DND-41 (cell line): ENCODE results near the gene PDE3B.
"Not testable (repeated sequence)": the region's sequence is repeated elsewhere in the genome, so short reads cannot be mapped to it uniquely, and the experiment has no call there.

ENCODE experiments used
- ATAC-seq: fragments of 200-7000 bp; cut with Tn5 transposase; 3 replicates; pipeline ENCODE4 v1.9.1; 2021; ENCODE audit warnings: low read depth; ENCODE audit not compliant: insufficient read depth
- DNase-seq: peaks from one replicate; pipeline ENCODE4 v3.0.0-alpha.2; 2020
- H2AFZ ChIP-seq: 2 replicates; pipeline ENCODE4 v1.6.0; 2012; ENCODE audit warnings: low read depth, low read length
- H3K27ac ChIP-seq: 2 replicates; pipeline ENCODE4 v1.5.1; 2012; ENCODE audit warnings: low read length, inconsistent platforms
- H3K27me3 ChIP-seq: fragments of 200-600 bp; sonication (generic); 2 replicates; pipeline ENCODE4 v1.6.0; 2012; ENCODE audit warnings: low read length, mild to moderate bottlenecking, inconsistent platforms; ENCODE audit not compliant: insufficient read depth, poor library complexity
- H3K36me3 ChIP-seq: 2 replicates; pipeline ENCODE4 v1.5.1; 2012; ENCODE audit warnings: low read length, inconsistent platforms; ENCODE audit not compliant: insufficient read depth
- H3K4me1 ChIP-seq: 2 replicates; pipeline ENCODE4 v1.5.1; 2012; ENCODE audit warnings: mild to moderate bottlenecking, low read length; ENCODE audit not compliant: insufficient read depth
- H3K4me2 ChIP-seq: 2 replicates; pipeline ENCODE4 v1.6.0; 2012; ENCODE audit warnings: mild to moderate bottlenecking, moderate library complexity, low read length, inconsistent platforms; ENCODE audit not compliant: insufficient read depth
- H3K4me3 ChIP-seq, 2 experiments: fragments of 200-600 bp in 1 of 2; shearing (Covaris generic) in 1 of 2; 2 replicates each; pipeline ENCODE4 v1.5.1; 2012 to 2016; ENCODE audit warnings: inconsistent platforms in 2 of 2, low read length in 2 of 2, mild to moderate bottlenecking in 2 of 2, low read depth in 1 of 2, moderate library complexity in 1 of 2
- H3K79me2 ChIP-seq: 2 replicates; pipeline ENCODE4 v1.6.0; 2012; ENCODE audit warnings: low read length, inconsistent platforms; ENCODE audit not compliant: insufficient read depth
- H3K9ac ChIP-seq: 2 replicates; pipeline ENCODE4 v1.6.0; 2012; ENCODE audit warnings: low read depth, mild to moderate bottlenecking, inconsistent platforms, low read length, moderate library complexity
- H3K9me3 ChIP-seq: 2 replicates; pipeline ENCODE4 v1.5.1; 2012; ENCODE audit warnings: low read length, moderate library complexity, mild to moderate bottlenecking, inconsistent platforms; ENCODE audit not compliant: insufficient read depth, severe bottlenecking
- H4K20me1 ChIP-seq: 2 replicates; pipeline ENCODE4 v1.6.0; 2012; ENCODE audit warnings: low read length; ENCODE audit not compliant: insufficient read depth
- CTCF ChIP-seq: IDR thresholded peaks from 2 replicates; pipeline ENCODE4 v1.5.1; 2012; ENCODE audit warnings: borderline replicate concordance, low read length, moderate library complexity, mild to moderate bottlenecking; ENCODE audit not compliant: poor library complexity, severe bottlenecking; ENCODE audit errors: extremely low read depth
- EZH2 ChIP-seq: IDR thresholded peaks from 3 replicates; pipeline ENCODE4 v1.6.1; 2012; ENCODE audit warnings: borderline replicate concordance, low read depth, mild to moderate bottlenecking, moderate library complexity, low read length, inconsistent platforms; ENCODE audit not compliant: severe bottlenecking

PDE3B gene

GRCh38 chr11:14626650-14627049, 17.0 kb upstream of the PDE3B start:
- no peaks in the 10 kb centered on the region for H3K27me3 ChIP-seq
- H3K36me3 ChIP-seq = peaks cover 7% of the 10 kb centered on the region; the same call in 1 of the 2 replicates
- DNase-seq = no peak
- no peaks in the 10 kb centered on the region for H4K20me1 ChIP-seq
- H3K4me3 ChIP-seq = no peak overlapping the region
- H3K27ac ChIP-seq = peak overlapping the region; percentile 77
- peaks cover 25% of the 10 kb centered on the region for H3K4me1 ChIP-seq
- no peaks in the 10 kb centered on the region for H3K9me3 ChIP-seq
- no peak overlapping the region; the same call in 1 of the 2 replicates for H3K9ac ChIP-seq
- 0 out of 2 replicates have a peak overlapping the region, but pooled peaks have one; percentile 61 for H2AFZ ChIP-seq
- TF ChIP-seq EZH2 = no peak
- TF ChIP-seq CTCF = no peak
- H3K79me2 ChIP-seq = peaks cover 5% of the 10 kb centered on the region; the same call in 1 of the 2 replicates
- peak; percentile 59; the same call in 2 of the 3 replicates for ATAC-seq
- 0 out of 2 replicates have a peak overlapping the region, but pooled peaks have one; percentile 51 for H3K4me2 ChIP-seq

GRCh38 chr11:14633506-14634224, 9.9 kb upstream of the PDE3B start:
- H3K36me3 ChIP-seq = not testable (repeated sequence)
- peak overlapping the region; percentile 53 for H3K4me2 ChIP-seq

GRCh38 chr11:14634813-14635212, 8.8 kb upstream of the PDE3B start:
- 0 out of 2 replicates have a peak overlapping the region, but pooled peaks have one; percentile 2 for H2AFZ ChIP-seq
- H3K9me3 ChIP-seq = no peaks in the 10 kb centered on the region
- H3K79me2 ChIP-seq = peaks cover 34% of the 10 kb centered on the region
- no peaks in the 10 kb centered on the region for H3K27me3 ChIP-seq
- no peak overlapping the region for H3K9ac ChIP-seq
- no peak overlapping the region for H3K4me3 ChIP-seq
- no peak for ATAC-seq
- H3K27ac ChIP-seq = peak overlapping the region; percentile 89
- no peak for TF ChIP-seq EZH2
- TF ChIP-seq CTCF = no peak
- H3K4me1 ChIP-seq = peaks cover 60% of the 10 kb centered on the region
- no peak for DNase-seq
- H4K20me1 ChIP-seq = no peaks in the 10 kb centered on the region
- no peaks in the 10 kb centered on the region; the same call in 1 of the 2 replicates for H3K36me3 ChIP-seq
- H3K4me2 ChIP-seq = no peak overlapping the region

More at GRCh38 chr11:14633506-14634224, 9.9 kb upstream of the PDE3B start:
- H2AFZ ChIP-seq, H3K27me3 ChIP-seq, H3K9me3 ChIP-seq, ATAC-seq, H4K20me1 ChIP-seq: not testable (repeated sequence)
- peak overlapping the region; percentile 33 for H3K9ac ChIP-seq
- peaks cover 29% of the 10 kb centered on the region for H3K79me2 ChIP-seq
- DNase-seq = peak; percentile 94
- peaks cover 49% of the 10 kb centered on the region for H3K4me1 ChIP-seq
- peak overlapping the region; percentile 89 for H3K27ac ChIP-seq
- peak overlapping the region in 1 of 2 experiments; percentile 9; a peak in 1 of 4 replicates for H3K4me3 ChIP-seq

- Histone ChIP-seq H3K79me2 (peaks cover 37% of the 10 kb centered on the region), H3K4me1 (peaks cover 68% of the 10 kb centered on the region), H2AFZ (no peak overlapping the region), H3K27ac (peak overlapping the region; percentile 89), H3K4me3 (no peak overlapping the region), H3K9ac (no peak overlapping the region), H4K20me1 (no peaks in the 10 kb centered on the region), H3K36me3 (no peaks in the 10 kb centered on the region; the same call in 1 of the 2 replicates), H3K9me3 (no peaks in the 10 kb centered on the region), H3K4me2 (no peak overlapping the region), H3K27me3 (no peaks in the 10 kb centered on the region)
- ATAC-seq (no peak), DNase-seq (no peak)
- no peak for TF ChIP-seq CTCF
- TF ChIP-seq EZH2 = no peak
Measured at GRCh38 chr11:14635546-14635945, 8.1 kb upstream of the PDE3B start.
